ENCODE measurements around the gene USP34. TPM values are rescaled to one million over a fixed set of nuclear protein-coding genes. Genes with fewer than 3 reads are reported as not detected.
"Not testable (repeated sequence)": the region's sequence is repeated elsewhere in the genome, so short reads cannot be mapped to it uniquely, and the experiment has no call there.

The USP34 gene
- total RNA-seq, 1 donor from 2014 or later: 108 TPM

- H3K27me3 ChIP-seq (ENCODE audit: low read depth): no peaks in the 10 kb centered on the region
- peak in 1 of 2 donors; percentile 15 for ATAC-seq
- peaks cover 33% of the 10 kb centered on the region for H3K4me1 ChIP-seq
- peak overlapping the region; percentile 64 for H3K4me3 ChIP-seq
- peak overlapping the region; percentile 97 for H3K27ac ChIP-seq
- no peak for DNase-seq
- intact Hi-C loops (cut with DNase I): no loop called here
- peaks cover 11% of the 10 kb centered on the region for H3K36me3 ChIP-seq
- H3K9me3 ChIP-seq: no peaks in the 10 kb centered on the region
- TF ChIP-seq CTCF (IDR thresholded peaks at IDR 0.05): no peak
Observed at GRCh38 chr2:61471905-61472805, 1.3 kb upstream of the USP34 start.

GRCh38 chr2:61470122-61470951, 550 bp downstream of the USP34 start:
- intact Hi-C loops (cut with DNase I): no loop called here
- peaks cover 49% of the 10 kb centered on the region for H3K4me1 ChIP-seq
- peak; percentile 84 to 86 for ATAC-seq
- peak overlapping the region; percentile 97 for H3K27ac ChIP-seq
- H3K27me3 ChIP-seq (ENCODE audit: low read depth): no peaks in the 10 kb centered on the region
- peak; percentile 91 for DNase-seq
- H3K9me3 ChIP-seq: no peaks in the 10 kb centered on the region
- no peak for TF ChIP-seq CTCF (IDR thresholded peaks at IDR 0.05)
- peaks cover 11% of the 10 kb centered on the region for H3K36me3 ChIP-seq
- peak overlapping the region; percentile 64 for H3K4me3 ChIP-seq

GRCh38 chr2:61469424-61470121, 1.3 kb downstream of the USP34 start:
- no peak for ATAC-seq
- DNase-seq: no peak
- Histone ChIP-seq H3K27me3 (ENCODE audit: low read depth) (no peaks in the 10 kb centered on the region), H3K9me3 (no peaks in the 10 kb centered on the region), H3K4me3 (peak overlapping the region; percentile 64), H3K4me1 (peaks cover 56% of the 10 kb centered on the region), H3K27ac (peak overlapping the region; percentile 97), H3K36me3 (peaks cover 11% of the 10 kb centered on the region)
- intact Hi-C loops (cut with DNase I): no loop called here
- TF ChIP-seq CTCF (IDR thresholded peaks at IDR 0.05): no peak

GRCh38 chr2:61468231-61468630, 2.7 kb downstream of the USP34 start:
- Histone ChIP-seq H3K36me3 (peaks cover 11% of the 10 kb centered on the region), H3K4me1 (peaks cover 63% of the 10 kb centered on the region)
- DNase-seq; ATAC-seq; H3K27ac ChIP-seq; H3K27me3 ChIP-seq (ENCODE audit: low read depth); H3K4me3 ChIP-seq; intact Hi-C loops (cut with DNase I); H3K9me3 ChIP-seq: not testable (repeated sequence)

GRCh38 chr2:61465045-61465444, 5.8 kb downstream of the USP34 start:
- intact Hi-C loops (cut with DNase I): no loop called here

More at GRCh38 chr2:61465045-61465444, 5.8 kb downstream of the USP34 start:
- Histone ChIP-seq H3K36me3 (peaks cover 11% of the 10 kb centered on the region), H3K9me3 (no peaks in the 10 kb centered on the region), H3K4me1 (peaks cover 58% of the 10 kb centered on the region), H3K27ac (peak overlapping the region; percentile 15), H3K4me3 (no peak overlapping the region), H3K27me3 (ENCODE audit: low read depth) (no peaks in the 10 kb centered on the region)
- peak in 1 of 2 donors; percentile 37 for ATAC-seq
- DNase-seq: no peak
- TF ChIP-seq CTCF (IDR thresholded peaks at IDR 0.05): no peak

Measured in lower lobe of right lung (tissue), 2 donors.